Nephron progenitor cell (in vitro differentiated cells): Measurements from ENCODE around the gene GRPEL1.

Source experiments
- DNase-seq: peaks from one replicate; pipeline ENCODE4 v3.0.0; 2021
- H3K27ac Mint-ChIP-seq: 2 replicates; pipeline ENCODE4 v1.8.0; 2021; ENCODE audit warnings: mild to moderate bottlenecking, moderate library complexity, mixed read lengths
- H3K27me3 Mint-ChIP-seq: 2 replicates; pipeline ENCODE4 v1.8.0; 2021; ENCODE audit warnings: mild to moderate bottlenecking, low read depth, mixed read lengths; ENCODE audit not compliant: poor library complexity
- H3K36me3 Mint-ChIP-seq: 2 replicates; pipeline ENCODE4 v1.8.0; 2021; ENCODE audit warnings: low read depth, mixed read lengths
- H3K4me1 Mint-ChIP-seq: 2 replicates; pipeline ENCODE4 v1.8.0; 2021; ENCODE audit warnings: mixed read lengths
- H3K4me3 Mint-ChIP-seq: 2 replicates; pipeline ENCODE4 v1.8.0; 2021; ENCODE audit warnings: mild to moderate bottlenecking, moderate library complexity, mixed read lengths
- H3K9me3 Mint-ChIP-seq: 2 replicates; pipeline ENCODE4 v1.8.0; 2021; ENCODE audit warnings: mild to moderate bottlenecking, moderate library complexity, mixed read lengths
- CTCF ChIP-seq: fragments of 200-600 bp; sonication (generic); IDR thresholded peaks from 2 replicates; pipeline ENCODE4 v1.5.0; 2021; ENCODE audit warnings: antibody characterized with exemption

GRPEL1 gene

DNA sequence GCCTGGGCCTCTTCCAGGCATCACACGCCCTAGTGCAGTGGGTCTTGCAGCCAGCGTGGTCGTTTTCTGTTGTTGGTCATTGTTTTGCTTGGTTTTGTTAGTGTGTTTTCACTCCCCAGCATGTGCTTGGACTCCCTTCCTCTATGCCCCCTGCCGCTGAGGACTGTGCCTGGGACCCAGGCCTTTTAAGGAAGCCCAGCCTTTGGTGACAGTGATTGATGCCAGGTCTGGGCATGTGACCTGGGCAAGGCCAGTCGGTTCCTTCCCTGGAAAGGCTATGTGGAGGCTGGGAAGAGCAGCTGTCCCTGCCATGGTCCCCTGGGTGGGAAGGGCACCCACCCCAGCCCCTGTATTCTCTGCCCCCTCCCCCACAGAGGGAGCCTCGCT is 8.8 kb upstream of the GRPEL1 start:
- peaks cover 34% of the 10 kb centered on the region for H3K27me3 Mint-ChIP-seq
- DNase-seq, result no peak
- H3K27ac Mint-ChIP-seq, result no peak overlapping the region
- peaks cover 13% of the 10 kb centered on the region for H3K4me1 Mint-ChIP-seq
- peaks cover 25% of the 10 kb centered on the region for H3K9me3 Mint-ChIP-seq
- TF ChIP-seq CTCF, result no peak
- H3K4me3 Mint-ChIP-seq, result no peak overlapping the region
- no peaks in the 10 kb centered on the region for H3K36me3 Mint-ChIP-seq

DNA sequence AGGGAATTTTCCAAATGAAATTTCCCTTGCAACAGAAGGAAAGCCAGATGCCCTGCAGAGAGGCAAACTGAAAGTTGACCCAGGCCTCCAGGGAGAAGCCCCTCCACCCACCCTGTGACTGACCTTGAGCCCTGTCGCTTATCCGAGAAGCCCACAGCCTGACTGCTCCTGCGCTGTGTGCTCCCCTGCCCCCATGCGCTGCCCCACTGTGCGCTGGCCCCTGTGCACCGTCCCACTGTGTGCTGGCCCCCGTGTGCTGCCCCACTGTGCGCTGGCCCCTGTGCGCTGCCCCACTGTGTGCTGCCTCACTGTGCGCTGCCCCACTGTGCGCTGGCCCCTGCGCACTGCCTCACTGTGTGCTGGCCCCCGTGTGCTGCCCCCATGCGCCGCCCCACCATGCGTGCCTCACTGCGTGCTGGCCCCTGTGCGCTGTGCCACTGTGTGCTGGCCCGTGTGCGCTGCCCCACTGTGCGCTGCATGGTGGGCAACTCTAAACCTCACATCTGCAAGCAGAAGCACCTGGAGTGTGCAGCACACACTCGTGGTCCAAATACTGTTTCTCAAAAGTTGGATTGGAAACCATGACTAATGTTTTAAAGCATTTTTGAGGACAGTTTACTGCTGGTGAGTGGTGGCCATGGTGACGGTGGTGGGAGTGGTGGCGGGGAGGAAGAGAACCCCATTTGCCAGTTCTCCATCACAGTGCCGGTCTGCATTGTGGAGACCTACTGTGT is 8.3 kb upstream of the GRPEL1 start:
- no peak for DNase-seq
- H3K27me3 Mint-ChIP-seq, result peaks cover 30% of the 10 kb centered on the region
- H3K4me3 Mint-ChIP-seq, result no peak overlapping the region
- H3K9me3 Mint-ChIP-seq, result peaks cover 22% of the 10 kb centered on the region
- H3K27ac Mint-ChIP-seq, result no peak overlapping the region
- no peak for TF ChIP-seq CTCF
- peaks cover 13% of the 10 kb centered on the region for H3K4me1 Mint-ChIP-seq
- no peaks in the 10 kb centered on the region for H3K36me3 Mint-ChIP-seq

GRCh38 chr4:7074426-7074825 is 6.6 kb upstream of the GRPEL1 start:
- Mint-ChIP-seq H3K27ac (no peak overlapping the region), H3K36me3 (no peaks in the 10 kb centered on the region), H3K4me3 (no peak overlapping the region), H3K9me3 (peaks cover 5% of the 10 kb centered on the region), H3K27me3 (peaks cover 26% of the 10 kb centered on the region), H3K4me1 (peaks cover 13% of the 10 kb centered on the region)
- no peak for TF ChIP-seq CTCF
- DNase-seq, result no peak

DNA sequence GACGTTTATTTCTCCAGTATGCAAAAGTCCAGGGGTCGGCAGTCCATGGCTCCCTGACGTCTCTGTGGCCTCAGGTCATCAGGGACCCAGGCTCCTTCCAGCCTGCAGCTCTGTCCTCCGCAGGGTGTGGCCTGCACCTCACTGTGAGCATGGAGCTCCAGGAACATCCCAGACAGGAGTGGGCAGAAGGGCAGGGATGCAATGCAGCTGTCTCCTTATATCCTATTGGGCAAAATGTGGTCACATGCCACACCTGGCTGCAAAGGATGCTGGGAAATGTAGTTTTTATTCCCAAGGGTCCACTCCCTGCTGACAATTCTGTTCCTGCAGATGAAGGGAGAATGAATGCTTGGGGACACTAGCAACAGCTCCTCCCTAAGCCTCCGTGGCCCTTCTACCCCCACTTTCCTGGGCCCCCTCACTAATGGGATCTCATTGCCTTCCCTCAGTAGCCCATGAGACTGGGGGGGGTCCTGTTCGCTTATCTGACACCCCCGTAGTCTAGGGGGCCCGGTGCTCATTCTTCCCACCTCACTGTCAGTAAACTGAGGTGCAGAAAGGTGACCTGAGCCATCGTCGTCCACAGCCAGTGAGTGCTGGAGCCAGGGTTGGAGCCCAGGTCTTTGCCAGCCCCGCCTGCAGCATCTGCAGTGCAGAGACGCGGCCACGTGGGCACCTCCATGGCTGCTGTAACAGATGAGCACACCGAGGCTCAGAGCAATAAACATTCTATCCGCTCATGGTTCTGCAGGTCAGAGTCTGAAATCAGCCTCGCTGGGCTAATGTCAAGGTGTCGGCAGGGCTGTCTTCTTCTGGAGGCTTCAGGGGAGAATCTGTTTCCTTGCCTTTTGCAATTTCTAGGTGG is 5.9 kb upstream of the GRPEL1 start:
- DNase-seq, result peak; percentile 70
- Mint-ChIP-seq H3K27me3 (peaks cover 28% of the 10 kb centered on the region), H3K27ac (no peak overlapping the region), H3K36me3 (no peaks in the 10 kb centered on the region), H3K9me3 (no peaks in the 10 kb centered on the region), H3K4me1 (peaks cover 14% of the 10 kb centered on the region), H3K4me3 (no peak overlapping the region)
- TF ChIP-seq CTCF, result no peak

GRCh38 chr4:7073059-7073458 is 5.2 kb upstream of the GRPEL1 start:
- Mint-ChIP-seq H3K27ac (no peak overlapping the region), H3K4me1 (peaks cover 19% of the 10 kb centered on the region), H3K9me3 (no peaks in the 10 kb centered on the region), H3K27me3 (peaks cover 28% of the 10 kb centered on the region), H3K36me3 (no peaks in the 10 kb centered on the region), H3K4me3 (no peak overlapping the region)
- no peak for DNase-seq
- TF ChIP-seq CTCF, result no peak
